Fibroblast of skin of left biceps (primary cell): ENCODE data around the gene DDX17.

Source experiments
- DNase-seq, 2 experiments: peaks; one replicate each; pipeline ENCODE4 v3.0.0-alpha.2; 2013; ENCODE audit warnings: low read depth in 2 of 2

DDX17 gene

DNA sequence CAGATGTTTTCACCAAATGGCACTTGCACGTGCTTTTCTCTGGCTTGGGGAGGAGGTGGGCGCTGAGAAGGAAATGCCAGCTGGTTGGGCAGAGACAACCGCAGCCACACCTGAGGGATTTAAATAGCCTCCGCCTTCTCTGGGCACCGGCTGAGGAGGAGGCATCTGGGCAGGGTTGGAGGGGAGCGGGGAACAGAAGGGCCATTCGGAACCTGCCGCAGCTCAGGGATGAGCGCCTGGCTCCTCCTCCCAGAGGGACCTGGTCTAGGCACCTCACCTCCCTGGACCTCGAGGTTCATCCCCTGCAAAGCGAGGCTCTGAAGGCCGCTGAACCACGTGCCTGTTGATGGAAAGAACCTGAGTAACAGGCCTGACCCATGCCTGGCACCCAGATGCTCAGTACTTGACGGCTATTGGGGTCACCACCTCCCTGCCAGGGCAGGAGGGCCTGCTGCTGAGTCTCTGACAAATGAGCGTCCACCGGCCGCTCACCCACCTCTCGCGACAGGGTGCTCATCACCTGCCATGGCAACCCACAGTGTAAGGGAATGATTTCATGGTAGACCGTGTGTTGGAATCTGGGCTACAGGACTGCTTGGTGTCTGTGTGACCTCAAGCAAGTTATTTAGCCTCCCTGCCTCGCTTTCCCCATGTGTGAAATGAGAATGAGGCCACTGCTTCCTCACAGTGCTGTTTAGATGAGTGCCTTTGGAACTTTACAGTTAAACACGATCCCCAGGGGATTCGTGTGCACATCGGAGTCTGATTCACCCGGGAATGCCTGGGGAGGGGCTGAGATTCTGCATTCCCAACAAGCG lies 40.2 kb downstream of the DDX17 start:
- no peak for DNase-seq

DNA sequence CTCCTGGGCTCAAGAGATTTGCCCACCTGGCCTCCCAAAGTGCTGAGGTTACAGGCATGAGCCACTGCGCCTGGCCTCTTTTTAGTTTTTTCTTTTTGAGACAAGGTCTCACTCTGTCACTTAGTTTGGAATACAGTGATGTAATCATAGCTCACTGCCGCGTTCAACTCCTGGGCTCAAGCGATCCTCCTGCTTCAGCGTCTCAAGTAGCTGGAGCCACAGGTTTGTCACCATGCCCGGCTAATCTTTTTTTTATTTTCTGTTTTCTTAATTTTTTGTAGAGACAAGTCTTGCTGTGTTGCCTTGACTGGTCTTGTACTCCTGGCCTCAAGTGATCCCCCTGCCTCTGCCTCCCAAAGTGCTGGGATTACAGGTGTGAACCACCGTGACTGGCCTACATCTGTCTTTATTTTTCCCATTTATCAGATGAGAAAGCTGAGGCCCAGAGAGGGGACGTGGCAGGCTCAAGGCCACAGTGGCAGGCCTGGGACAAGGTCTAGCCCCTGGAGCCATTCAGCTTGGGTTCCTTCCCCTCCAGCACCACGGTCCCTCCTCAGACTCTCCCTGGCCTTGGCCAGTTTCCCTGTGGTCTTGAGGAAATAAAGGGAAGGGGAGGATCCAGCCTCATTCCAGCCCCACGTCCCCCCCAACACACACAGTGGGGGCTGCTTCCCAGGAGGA lies 41.0 kb downstream of the DDX17 start:
- DNase-seq = no peak

DNA sequence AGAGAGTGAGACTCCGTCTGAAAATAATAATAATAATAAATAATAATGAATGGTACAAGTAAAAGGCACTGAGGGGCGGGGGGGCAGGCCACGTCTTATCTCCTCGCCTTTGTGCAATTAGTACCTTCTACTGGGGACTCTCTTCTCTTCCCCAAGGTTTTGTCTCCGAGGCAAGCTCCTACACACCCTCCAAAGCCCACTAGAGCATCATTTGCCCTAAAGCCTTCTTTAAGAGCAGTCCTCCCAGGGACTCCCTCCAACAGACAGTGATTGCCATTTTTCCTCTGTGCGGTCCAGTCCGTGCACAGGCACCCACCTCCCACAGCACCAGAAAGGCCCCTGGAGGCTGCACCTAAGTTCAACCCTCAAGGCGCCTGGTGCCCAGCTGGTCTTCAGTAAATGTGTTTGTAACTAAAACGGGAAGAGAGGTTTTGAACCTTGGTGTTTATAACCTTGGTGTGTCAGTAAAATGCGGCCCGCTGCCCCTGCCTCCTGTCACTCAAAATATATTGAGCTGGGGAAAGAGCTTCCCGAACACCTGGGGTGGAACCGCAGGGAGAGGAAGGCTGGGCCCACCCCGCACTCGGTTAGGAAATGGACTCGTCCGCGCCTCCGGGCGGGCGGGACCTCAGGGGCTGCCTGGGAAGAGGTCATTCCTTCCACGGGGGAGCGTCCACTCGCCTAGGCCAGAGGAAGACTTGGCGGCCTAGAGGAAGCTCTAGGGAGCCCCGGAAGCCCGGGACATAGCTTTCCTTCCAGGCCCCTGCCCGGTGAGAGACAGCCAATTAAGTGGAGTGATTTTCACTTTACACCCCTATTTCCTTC lies 42.9 kb downstream of the DDX17 start:
- no peak for DNase-seq

DNA sequence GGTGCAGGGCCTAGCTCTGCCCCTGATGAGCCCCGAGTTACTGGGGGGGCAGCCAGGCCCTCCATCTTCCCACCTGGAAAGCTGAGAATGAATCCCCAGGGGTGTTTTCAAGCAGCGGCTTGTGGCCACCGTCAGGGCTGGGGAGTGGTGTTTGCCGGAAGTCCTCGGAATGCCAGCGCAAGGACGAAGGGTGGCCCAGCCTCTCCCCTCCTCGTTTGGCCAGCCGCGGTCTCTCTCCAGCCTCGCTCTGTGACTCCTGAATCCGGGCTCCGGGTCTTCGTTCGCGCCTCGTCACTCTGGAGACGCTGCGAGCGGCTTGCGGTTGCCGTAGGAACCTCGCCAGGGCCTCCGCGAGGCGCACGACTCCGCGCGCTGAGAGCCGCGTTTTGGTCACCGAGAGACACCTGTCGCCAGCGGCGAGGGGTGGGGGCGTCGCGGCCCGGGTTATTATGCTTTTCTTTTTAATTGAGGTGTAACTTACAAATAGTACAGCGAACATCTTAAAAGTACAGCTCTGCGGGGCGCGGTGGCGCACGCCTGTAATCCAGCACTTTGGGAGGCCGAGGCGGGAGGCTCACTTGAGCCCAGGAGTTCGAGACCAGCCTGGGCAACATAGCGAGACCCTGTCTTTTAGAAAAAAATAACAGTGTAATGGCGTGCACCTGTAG lies 44.6 kb downstream of the DDX17 start:
- DNase-seq = peak; percentile 26 to 35

DNA sequence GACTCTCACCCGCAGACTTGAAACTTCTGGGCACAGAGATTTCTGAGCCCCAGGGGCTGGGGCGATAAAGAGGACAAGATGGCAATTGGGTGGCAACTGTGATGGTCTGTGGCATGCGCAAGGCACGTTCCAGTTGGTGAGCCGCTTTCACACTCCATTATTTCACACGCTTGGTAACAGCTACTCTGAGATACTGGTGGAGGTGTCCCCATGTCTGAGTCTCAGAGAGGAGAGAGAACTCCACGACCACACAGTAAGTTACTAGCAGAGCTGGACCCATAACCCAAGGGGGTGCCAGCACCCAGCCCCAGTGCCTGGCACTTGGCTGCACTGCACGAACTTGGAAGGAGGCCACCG lies 45.1 kb downstream of the DDX17 start:
- DNase-seq = no peak

DNA sequence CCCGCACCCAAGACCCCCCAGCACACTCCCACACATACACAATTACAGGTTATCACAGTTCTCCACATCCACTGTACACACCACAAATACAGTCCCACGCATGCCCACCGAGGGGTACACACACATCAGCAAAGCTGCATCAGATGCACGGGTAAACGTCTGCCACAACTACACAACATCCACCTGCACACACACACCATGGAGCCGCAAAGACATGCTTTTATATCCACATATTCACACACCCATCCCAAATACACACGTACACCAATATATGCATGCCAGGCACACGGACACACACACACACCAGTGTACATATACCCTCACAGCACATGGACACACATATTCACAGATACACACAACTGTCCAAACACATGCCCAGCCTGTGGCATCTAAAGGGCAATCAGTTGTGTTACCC lies 45.7 kb downstream of the DDX17 start:
- DNase-seq = no peak

DNA sequence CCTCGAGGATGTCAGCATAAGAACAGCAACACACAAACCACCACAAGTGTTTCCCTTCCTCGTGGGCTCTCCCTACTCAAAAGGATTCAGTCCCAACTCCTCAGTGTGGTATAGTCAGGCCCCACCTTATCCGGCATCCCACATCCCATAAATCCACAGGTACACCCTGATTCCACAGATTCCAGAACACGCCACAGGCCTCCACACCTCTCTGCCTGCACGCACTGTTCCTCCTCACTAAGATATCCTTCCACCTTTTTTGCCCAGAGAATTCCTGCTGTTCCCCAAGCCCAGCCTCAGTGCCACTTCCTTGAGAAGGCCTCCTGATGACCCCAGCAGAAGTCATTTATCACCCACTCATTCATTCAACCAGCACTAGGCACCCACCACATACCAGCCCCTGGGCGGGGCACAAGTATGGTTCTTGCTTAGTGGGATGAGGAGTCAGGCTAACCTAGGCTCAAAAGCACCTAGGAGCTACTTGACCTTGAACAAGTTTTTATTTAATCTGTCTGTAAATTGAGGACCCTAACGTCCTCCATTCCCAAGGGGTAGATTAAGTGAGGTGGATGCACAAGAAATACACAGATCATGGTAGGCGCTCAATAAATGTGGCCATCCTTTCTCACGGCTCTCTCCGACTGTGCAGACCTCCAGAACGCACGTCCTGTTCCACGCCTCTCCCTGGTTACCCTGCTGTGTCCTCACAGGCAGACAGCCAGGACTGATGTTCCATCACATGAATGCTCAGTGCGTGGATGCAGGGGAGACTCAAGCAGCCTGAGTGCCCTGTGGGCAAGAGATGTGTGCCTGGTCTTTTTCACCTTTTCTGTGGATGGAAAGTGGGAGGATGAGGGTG lies 49.0 kb downstream of the DDX17 start:
- no peak for DNase-seq

DNA sequence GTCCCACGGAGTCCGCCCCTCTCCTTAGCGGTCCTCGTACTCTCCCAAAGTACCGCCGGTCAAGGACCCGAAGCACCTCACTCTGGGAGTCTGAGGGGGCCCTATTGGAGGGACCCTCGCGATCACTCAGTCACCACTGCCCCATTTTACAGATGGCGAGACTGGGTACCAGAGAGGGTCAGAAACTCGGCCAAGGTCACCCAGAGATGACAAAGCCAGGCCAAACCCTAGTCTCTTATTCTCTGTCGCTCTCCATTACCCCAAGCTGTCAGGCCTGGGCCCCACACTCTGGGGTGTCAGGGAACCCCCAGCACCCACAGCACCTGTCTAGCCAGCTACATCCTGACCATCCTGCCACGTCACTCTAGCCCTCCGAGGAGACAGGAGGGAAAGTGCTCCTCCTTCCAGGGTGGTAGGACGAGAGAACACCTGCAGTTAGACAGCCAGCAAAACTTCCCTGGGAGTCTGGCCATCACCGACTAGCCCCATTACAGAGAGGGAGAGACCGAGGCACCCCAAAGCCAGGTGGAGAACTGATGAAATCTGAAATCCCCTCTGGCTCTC lies 49.8 kb downstream of the DDX17 start:
- DNase-seq = no peak

DNA sequence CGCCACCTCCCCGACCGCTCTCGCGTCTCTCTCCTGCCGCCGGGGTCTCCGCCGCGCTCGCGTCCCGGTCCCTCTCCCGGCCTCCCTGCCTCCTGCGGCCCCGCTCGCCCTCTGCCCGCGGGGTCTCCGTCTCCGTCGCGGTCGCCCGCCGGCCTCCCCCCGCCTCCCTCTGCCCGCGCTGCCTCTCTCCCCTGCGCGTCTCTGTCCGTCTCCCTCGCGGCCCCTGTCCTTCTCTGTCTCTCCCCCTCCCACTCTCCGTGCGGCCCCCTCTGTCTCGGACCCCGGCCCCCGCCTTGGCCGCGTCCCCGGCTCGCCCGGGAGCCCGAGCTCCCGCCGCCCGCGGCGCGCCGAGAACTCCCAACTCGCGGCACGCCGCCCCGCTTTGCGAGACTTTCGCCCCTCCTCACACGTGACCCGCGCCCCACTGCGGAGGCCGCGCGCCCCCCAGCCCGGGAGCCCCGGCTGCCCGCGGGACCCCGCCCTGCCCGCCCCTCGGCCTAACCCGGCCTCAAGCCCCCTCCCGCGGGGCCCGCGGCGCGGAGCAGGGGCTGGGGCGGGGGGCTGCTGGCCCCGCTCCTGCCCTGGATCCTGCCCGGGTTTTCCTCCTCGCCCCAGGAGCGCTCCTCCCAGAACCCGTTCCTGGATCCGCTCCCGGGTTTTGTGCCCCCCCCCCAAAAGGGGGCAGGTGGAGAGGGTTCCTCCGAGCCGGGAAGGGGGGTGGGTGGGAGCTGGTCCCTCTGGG lies 50.4 kb downstream of the DDX17 start:
- DNase-seq = no peak

DNA sequence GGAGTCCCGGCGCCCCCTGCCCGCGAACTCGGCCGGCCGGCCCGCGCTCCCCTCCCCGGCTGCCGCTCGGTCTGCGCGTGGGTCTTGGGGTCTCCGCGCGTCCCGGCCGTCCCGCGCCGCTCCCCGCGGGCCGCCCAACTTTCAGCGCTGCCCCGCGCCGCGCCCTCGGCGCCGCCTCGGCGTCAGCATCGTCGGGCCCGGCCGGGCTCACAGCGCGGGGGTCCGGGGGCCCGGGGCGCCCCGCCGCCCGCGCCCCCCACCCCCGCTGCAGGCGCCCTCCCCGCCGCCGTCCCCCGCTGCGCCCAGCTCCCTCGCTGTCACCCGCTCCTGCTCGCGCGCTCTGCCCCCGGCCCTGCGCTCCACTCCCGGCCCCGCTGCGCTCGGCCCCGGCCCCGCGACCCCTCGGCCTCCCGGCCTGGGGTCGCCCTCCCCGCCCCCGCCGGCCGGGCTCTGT lies 51.0 kb downstream of the DDX17 start, which contains the start of gene KCNJ4:
Gene KCNJ4, minus strand, starts transcription at position 124 of the 454 bp plus-strand sequence. CDS start 27,067 bp downstream, outside the sequence.
- no peak for DNase-seq

DNA sequence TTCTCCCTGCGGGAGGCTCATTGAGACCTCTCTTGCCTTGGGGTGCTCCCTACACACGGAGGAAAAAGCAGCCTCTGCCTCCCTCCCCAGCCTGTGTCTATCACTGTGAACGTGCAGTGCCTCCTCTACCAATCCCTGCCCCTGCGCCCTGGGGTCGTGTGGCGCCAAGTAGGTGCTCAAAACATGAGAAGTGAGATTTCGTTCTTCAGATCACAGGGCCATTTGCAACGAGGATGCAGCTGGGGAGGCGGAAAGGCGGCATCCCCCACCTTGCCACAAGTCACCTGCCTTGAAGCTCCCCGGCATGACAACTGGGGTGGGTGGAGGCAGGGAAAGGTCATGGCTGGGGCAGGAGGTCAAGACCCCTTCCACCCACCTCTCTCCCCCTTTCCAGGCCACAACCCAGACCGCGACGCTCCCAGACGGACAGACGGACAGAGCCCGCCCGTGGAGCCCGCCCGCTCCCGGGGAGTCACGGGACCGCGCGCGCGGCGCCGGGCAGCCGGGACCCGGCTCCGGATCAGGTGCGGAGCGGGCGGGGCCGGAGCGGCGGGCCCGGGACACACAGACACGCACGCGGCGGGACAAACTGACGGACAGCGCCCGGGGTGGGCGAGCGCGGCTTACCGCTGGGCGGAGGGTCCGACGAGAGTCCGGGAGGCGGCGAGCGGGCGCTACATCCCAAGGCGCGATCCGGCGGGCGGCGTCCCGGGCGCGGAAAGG lies 51.6 kb downstream of the DDX17 start:
- no peak for DNase-seq

DNA sequence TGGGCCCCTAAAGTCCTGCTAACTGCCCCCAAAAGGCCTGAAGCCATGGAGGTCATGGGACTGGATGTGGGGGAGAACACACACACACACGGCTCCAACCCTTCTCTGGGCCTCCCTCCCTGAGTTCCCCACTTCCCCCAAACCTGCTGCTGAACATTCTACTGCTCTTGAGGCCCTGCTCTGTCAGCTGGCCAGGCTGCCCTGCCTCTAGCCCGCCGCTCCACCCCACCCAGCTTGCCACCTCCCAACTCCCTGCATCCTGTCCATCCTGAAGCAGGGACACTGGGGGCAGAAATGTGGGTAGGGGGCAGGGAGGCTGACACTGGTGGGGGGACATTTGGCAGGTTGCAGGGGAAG lies 52.1 kb downstream of the DDX17 start:
- DNase-seq = no peak

DNA sequence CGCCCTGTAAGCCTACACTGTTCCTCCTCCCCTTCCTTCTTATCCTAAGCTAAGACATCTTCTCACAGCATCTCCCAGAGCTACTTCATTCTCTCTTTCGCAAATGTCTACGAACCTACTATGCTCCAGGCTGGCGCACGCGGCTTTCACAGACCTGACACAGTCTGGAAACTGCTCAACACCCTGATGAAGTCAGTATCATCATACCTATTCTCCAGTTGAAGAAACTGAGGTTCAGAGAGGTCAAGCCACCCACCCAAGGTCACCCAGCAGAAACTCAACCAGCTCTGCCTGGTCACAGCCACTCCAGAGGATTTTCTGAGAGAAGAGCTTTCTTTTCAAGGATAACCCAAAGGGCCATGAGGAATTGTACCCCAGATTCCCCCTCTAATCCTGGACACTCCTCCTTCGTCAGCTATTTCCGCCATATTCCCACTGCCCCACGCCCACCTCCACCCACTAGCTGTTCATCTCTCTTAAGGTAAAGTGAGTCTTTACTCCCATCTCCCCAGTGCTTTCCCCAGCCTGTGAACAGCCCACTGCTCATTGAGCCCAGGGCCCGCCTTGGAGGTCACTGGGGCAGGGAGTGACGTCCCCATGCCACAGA lies 52.9 kb downstream of the DDX17 start:
- no peak for DNase-seq

DNA sequence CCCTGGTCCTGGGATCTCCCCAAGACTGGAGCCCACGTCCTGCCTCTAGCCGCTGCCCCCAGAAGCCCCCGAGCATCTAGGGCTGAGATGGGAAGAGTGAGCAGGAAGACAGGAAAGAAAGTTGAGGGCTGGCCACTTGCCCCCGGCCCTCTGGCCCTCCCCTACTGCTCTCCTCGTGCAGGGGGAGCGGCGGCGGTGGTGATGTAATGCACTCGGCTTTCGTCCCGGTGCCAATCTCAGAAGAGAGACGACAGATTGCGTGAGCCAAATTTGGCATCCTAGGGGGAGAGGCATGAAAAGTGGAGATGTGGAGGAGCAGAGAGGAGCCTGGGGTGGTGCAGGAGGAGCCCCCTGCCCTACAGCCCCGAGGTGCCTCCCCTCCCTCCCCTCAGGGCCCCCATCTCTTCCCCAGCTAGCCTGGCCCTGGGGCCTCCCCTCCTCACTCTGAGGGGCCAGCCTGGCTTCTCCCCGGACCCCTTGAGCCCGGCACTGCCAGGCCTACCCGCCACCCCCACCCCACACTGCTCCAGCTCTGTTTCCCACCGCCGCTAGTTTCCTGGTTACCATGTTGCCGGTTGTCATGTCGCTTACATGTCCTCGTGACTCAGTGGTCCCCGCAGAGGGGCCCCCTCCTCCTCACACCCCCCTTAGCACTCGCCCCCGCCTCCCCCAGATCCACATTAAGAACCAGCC lies 53.6 kb downstream of the DDX17 start:
- DNase-seq = no peak

DNA sequence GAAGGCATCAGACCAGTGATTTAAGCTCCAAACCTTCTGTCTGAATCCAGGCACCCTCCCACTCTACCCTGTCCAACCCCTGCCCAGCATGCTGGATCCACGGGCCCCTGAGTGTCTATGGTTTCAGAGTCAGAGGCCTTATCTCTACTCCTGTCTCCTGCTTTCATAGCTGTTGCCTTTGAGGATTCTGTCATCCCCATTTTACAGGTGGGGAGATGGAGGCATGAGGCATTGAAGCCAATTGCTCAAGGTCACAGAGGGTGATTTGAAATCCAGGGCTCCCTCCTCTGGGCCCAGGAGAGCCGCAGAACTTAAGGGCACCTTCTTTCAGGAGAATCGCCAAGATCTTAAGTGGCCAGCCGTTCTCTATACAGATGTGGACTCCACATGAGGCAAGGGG lies 54.2 kb downstream of the DDX17 start:
- no peak for DNase-seq

DNA sequence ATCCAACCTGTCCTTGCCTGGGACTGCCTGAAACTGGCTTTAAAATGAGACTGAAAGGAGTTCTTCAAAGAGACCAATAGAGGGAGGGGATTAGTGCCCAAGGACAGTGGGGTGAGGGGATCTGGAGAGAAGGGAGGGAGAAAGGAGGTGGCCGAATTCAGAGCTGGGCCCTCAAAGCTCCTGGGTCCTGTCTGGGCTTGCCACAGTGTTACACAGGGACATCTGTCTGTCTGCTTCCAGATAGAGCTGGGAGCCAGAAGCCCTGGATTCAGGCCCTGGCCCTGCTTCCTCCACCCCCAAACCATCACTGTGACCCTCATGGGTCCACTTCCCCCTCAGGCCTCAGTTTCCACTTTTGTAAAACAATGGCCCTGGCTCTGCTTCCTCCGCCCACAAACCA lies 54.7 kb downstream of the DDX17 start:
- no peak for DNase-seq

DNA sequence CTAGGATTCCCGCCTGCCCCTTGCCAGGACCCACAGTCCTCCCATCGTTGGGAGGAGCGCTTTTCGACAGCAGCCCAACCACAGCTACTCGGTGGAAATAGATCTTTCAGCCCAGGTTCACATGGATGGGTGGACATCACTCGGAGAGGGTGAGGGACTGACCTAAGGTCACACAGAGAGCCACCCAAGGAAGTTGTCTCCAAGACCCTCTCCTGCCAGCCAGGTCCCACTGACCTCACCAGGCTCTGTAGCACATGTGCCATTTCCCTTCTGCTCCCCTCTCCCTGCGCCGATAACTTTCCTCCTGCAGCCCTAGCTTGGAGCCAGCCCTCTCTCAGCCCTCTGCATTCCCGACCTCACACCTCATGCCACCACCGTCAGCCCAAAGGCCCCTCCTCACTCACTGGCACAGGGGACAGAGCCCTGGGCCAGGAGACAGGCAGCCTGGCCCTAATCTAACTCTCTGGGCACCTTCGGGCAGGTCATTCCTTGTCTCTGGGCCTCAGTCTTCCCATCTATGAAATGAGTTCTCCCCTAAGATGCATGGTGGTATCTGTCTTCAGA lies 55.8 kb downstream of the DDX17 start:
- DNase-seq = no peak

DNA sequence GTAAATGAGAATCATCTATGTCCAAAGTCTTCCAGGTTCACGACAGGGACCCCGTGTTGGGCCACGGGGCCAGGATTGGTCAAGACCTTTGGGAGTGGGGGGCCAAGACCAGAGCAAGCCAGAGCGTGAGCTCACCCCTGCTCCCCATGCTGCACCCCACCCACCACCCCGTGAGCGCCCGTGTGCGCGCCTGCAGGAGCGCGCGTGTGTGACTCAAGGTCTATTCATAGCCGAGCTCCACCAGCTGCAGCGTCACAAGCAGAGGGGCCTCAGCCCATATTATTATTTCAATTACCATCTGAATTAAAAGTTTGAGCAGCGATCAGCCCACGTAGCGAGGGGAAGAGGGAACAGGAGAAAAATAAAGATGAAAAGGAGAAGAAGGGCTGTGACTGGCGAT lies 56.3 kb downstream of the DDX17 start:
- no peak for DNase-seq
